ENCODE data around the gene ZNF334.
A peak's percentile ranks its signal among the peaks of the same experiment; 100 is the strongest.

Gene ZNF334

GRCh38 chr20:46512943-46513844, at the start of gene ZNF334:
Gene ZNF334, minus strand, starts transcription at chr20:46513559. Its CDS starts 1,457 bp downstream, at chr20:46512102.
- DNase-seq (ENCODE audit: low read depth in 2 of 2), result peak; percentile 53 to 59

GRCh38 chr20:46562373-46563169, 49.2 kb upstream of the ZNF334 start:
- DNase-seq (ENCODE audit: low read depth in 2 of 2), result peak in 1 of 2 donors; percentile 28

- DNase-seq (ENCODE audit: low read depth in 2 of 2), result no peak
Observed at GRCh38 chr20:46562009-46562372, 48.6 kb upstream of the ZNF334 start.

GRCh38 chr20:46559685-46560440, 46.5 kb upstream of the ZNF334 start:
- no peak for DNase-seq (ENCODE audit: low read depth in 2 of 2)

GRCh38 chr20:46559001-46559400, 45.6 kb upstream of the ZNF334 start:
- no peak for DNase-seq (ENCODE audit: low read depth in 2 of 2)

GRCh38 chr20:46558511-46558959, 45.2 kb upstream of the ZNF334 start:
- DNase-seq (ENCODE audit: low read depth in 2 of 2), result peak in 1 of 2 donors; percentile 52

- DNase-seq (ENCODE audit: low read depth in 2 of 2), result no peak
Observed at GRCh38 chr20:46557231-46557956, 44.0 kb upstream of the ZNF334 start.

GRCh38 chr20:46555370-46555956, 42.1 kb upstream of the ZNF334 start:
- no peak for DNase-seq (ENCODE audit: low read depth in 2 of 2)

- DNase-seq (ENCODE audit: low read depth in 2 of 2), result no peak
Observed at GRCh38 chr20:46554828-46555227, 41.5 kb upstream of the ZNF334 start.

- no peak for DNase-seq (ENCODE audit: low read depth in 2 of 2)
Observed at GRCh38 chr20:46553926-46554325, 40.6 kb upstream of the ZNF334 start.

GRCh38 chr20:46552460-46553420, 39.4 kb upstream of the ZNF334 start:
- peak in 1 of 2 donors; percentile 38 for DNase-seq (ENCODE audit: low read depth in 2 of 2)

- no peak for DNase-seq (ENCODE audit: low read depth in 2 of 2)
Observed at GRCh38 chr20:46551522-46552381, 38.4 kb upstream of the ZNF334 start.

GRCh38 chr20:46550461-46550860, 37.1 kb upstream of the ZNF334 start, which contains the start of gene OCSTAMP:
Gene OCSTAMP, minus strand, starts transcription at chr20:46550654. Its CDS starts 94 bp downstream, at chr20:46550560.
- no peak for DNase-seq (ENCODE audit: low read depth in 2 of 2)

- no peak for DNase-seq (ENCODE audit: low read depth in 2 of 2)
Observed at GRCh38 chr20:46549188-46549972, 36.0 kb upstream of the ZNF334 start.

- DNase-seq (ENCODE audit: low read depth in 2 of 2), result no peak
Observed at GRCh38 chr20:46548688-46549087, 35.3 kb upstream of the ZNF334 start.

GRCh38 chr20:46547995-46548394, 34.6 kb upstream of the ZNF334 start:
- DNase-seq (ENCODE audit: low read depth in 2 of 2), result no peak

- no peak for DNase-seq (ENCODE audit: low read depth in 2 of 2)
Observed at GRCh38 chr20:46546936-46547335, 33.6 kb upstream of the ZNF334 start.

GRCh38 chr20:46546298-46546697, 32.9 kb upstream of the ZNF334 start:
- DNase-seq (ENCODE audit: low read depth in 2 of 2), result no peak
